Activated CD8-positive, alpha-beta memory T cell treated with anti-CD3 and anti-CD28 coated beads, Interleukin-2, amount 10 ng/mL, durations not matched to agents 7 days and 5 days (primary cell): ENCODE results near the gene TRIM33. TPM values are rescaled to one million over a fixed set of nuclear protein-coding genes. Genes with fewer than 3 reads are reported as not detected.

Source experiments
- ATAC-seq: fragments of 150-1000 bp; cut with Tn5 transposase; one replicate; pipeline ENCODE4 v1.10.0; 2021; ENCODE audit warnings: moderate library complexity
- CTCF ChIA-PET: fragments of 350-600 bp; sonication (Branson Sonifier 250); formaldehyde crosslinking; loops from one replicate; lab custom pipeline; 2021; ENCODE audit warnings: antibody characterized with exemption; lab: Charles Lee
- DNase-seq: peaks from one replicate; pipeline ENCODE4 v3.0.0-alpha.2; 2020
- H3K27ac Mint-ChIP-seq: one replicate; pipeline ENCODE4 v1.8.0; 2021; ENCODE audit warnings: mild to moderate bottlenecking, mixed read lengths
- H3K27me3 Mint-ChIP-seq: one replicate; pipeline ENCODE4 v1.8.0; 2021; ENCODE audit warnings: mixed read lengths
- H3K36me3 Mint-ChIP-seq: one replicate; pipeline ENCODE4 v1.8.0; 2021; ENCODE audit warnings: mild to moderate bottlenecking, mixed read lengths
- H3K4me1 Mint-ChIP-seq: one replicate; pipeline ENCODE4 v1.8.0; 2021; ENCODE audit warnings: mixed read lengths
- H3K4me3 Mint-ChIP-seq: one replicate; pipeline ENCODE4 v1.8.0; 2021; ENCODE audit warnings: mild to moderate bottlenecking, moderate library complexity, mixed read lengths
- H3K9me3 Mint-ChIP-seq: one replicate; pipeline ENCODE4 v1.8.0; 2022; ENCODE audit warnings: low read depth, mixed read lengths
- total RNA-seq, 2 experiments: library from RNA; stranded (reverse); gene quantifications; one replicate each; pipeline ENCODE4 v1.2.3, GENCODE V29; 2021

Gene TRIM33
- total RNA-seq, 2 experiments from 2014 or later: 39.0 to 40.1 TPM

DNA sequence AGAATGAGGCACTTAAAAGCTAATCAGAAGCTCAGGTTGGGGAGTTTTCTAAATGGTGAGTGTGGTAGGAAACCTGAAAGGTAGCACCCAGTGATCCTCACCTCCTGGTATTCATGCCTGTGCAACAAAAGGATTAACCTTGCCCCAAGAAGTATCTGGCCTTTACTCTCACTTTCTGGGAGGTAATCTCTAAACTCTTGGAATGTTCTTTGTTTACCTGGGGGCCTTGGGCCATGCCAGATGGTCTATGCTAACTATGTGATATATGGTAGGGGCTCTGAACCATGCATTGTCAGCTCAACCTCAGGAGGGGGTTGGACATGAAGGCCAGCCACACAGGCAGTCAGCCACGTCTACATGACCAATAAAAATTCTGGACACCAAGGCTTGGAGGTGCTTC, 24.4 kb upstream of the TRIM33 start:
- no peak overlapping the region for H3K4me3 Mint-ChIP-seq
- H3K9me3 Mint-ChIP-seq: no peaks in the 10 kb centered on the region
- DNase-seq (no peak), ATAC-seq (no peak)
- H3K36me3 Mint-ChIP-seq: no peaks in the 10 kb centered on the region
- H3K27me3 Mint-ChIP-seq: no peaks in the 10 kb centered on the region
- CTCF ChIA-PET: no interaction called here
- H3K27ac Mint-ChIP-seq: no peak overlapping the region
- no peaks in the 10 kb centered on the region for H3K4me1 Mint-ChIP-seq

DNA sequence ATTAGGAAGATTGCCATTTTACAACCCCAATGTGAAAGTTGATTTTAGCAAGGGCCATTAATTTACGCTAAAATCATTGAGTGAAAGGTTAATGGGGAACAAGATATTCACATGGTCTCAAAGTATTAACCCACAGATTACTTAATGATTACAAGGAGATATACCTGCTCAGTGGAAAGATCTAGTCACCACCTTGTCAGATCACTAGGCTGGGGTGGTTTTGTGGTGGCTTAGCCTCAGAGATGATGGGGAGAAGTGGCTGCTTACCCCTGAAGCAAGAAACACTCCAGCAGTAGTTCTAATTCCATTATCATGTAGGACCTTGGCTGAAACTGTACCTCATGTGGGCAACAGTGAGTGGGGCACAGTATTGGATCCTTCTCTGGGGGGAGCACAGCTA, 20.1 kb upstream of the TRIM33 start:
- no peaks in the 10 kb centered on the region for H3K9me3 Mint-ChIP-seq
- no peaks in the 10 kb centered on the region for H3K36me3 Mint-ChIP-seq
- no peak overlapping the region for H3K27ac Mint-ChIP-seq
- DNase-seq (peak; percentile 44), ATAC-seq (no peak)
- no peak overlapping the region for H3K4me3 Mint-ChIP-seq
- no peaks in the 10 kb centered on the region for H3K4me1 Mint-ChIP-seq
- H3K27me3 Mint-ChIP-seq: no peaks in the 10 kb centered on the region
- CTCF ChIA-PET: no interaction called here

DNA sequence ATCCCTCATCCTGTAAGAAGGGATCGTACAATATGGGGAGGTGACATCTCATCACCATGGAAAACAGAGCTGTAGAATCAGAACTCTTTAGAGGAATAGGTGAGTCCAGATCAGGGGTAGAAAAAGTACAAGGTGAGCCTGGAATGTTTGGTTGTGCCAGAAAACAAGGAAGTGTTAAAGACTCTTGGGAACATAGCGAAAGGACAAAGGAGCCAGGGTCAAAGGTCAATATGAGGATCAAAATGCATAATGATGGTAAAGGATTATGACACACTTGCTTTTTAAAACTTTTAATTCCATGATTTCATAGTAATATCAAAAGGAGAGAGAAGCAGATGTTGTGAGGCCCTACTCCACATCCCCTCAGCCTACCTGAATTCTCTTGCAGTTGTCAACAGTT, 19.2 kb upstream of the TRIM33 start:
- Mint-ChIP-seq H3K27ac (no peak overlapping the region), H3K36me3 (no peaks in the 10 kb centered on the region), H3K4me1 (no peaks in the 10 kb centered on the region), H3K27me3 (no peaks in the 10 kb centered on the region), H3K4me3 (no peak overlapping the region), H3K9me3 (no peaks in the 10 kb centered on the region)
- ATAC-seq (no peak), DNase-seq (no peak)
- CTCF ChIA-PET: no interaction called here

DNA sequence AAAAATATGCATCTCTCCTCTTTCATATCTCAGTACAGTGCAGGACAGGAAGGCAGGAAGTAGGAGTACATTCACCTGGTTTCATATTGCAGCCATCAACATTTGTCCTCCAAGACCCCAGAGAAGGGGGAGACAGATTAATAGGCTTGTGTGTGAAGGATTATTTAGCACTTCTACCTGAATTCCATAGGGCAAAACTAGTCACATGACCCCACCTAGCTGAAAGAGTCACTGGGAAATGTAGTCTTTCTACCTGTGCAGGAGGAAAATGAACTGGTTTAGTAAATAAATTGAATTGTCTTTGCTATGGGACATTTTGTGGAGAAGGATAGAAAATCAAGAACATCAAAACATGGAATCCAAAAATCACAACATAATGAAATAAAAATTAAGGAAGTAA, 13.9 kb upstream of the TRIM33 start:
- Mint-ChIP-seq H3K4me1 (peaks cover 2% of the 10 kb centered on the region), H3K36me3 (no peaks in the 10 kb centered on the region), H3K4me3 (no peak overlapping the region), H3K27ac (no peak overlapping the region), H3K27me3 (peaks cover 10% of the 10 kb centered on the region), H3K9me3 (no peaks in the 10 kb centered on the region)
- ATAC-seq: no peak
- DNase-seq: no peak
- CTCF ChIA-PET: no interaction called here

DNA sequence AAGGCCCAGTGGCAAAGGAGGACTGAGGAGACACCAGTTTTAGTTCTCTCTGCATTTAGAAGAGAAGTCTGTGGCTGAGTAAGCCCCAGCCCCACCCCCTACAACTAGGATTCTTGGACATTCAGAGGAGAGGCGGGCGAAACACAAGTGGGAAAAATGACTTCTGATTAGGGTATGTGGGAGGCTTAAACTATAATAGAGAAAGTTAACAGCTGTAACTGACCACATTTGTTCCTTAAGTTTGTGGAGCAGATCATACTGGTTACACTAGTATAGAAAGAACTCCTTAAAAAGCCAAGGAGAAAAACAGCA, 11.2 kb upstream of the TRIM33 start:
- peaks cover 14% of the 10 kb centered on the region for H3K27me3 Mint-ChIP-seq
- no peak overlapping the region for H3K4me3 Mint-ChIP-seq
- no peak for DNase-seq
- CTCF ChIA-PET: no interaction called here
- no peak overlapping the region for H3K27ac Mint-ChIP-seq
- no peaks in the 10 kb centered on the region for H3K9me3 Mint-ChIP-seq
- no peak for ATAC-seq
- peaks cover 2% of the 10 kb centered on the region for H3K4me1 Mint-ChIP-seq
- H3K36me3 Mint-ChIP-seq: no peaks in the 10 kb centered on the region

DNA sequence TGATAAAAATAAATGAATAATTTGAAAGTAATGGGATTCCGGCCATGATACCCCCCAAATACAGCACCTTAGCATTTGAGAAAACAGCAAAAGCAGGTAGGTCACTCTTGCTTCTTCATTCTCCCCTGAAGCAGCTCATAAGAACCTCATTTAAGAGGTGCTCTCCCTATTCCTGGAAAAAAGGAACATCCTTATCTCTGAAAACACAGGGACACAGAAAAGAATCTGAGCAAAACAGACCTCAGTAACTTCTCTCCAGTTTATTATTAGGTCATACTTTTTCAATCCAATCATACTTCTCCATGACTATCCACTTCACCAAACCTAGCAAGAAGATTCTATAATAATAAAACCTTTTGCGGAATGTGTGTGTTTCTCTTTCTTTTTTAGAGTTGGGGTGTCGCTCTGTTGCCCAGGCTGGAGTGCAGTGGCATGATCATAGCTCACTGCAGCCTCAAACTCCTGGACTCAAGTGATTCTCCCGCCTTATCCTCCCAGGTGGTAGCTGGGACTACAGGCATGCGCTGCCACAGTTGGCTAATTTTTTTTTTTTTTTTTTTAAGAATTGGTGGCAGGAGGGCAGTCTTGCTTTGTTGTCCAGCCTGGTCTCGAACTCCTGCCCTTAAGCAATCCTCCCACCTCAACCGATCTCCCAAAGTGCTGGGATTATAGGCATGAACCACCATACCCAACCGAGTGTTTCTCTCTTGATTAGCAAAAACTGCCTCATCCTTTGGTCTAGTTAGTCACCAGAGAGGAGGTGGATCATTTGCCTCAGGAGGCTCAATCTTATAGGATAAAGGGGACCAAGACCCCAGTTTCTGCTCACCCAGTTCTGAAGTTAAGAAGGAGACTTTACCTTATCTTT, 10.6 kb upstream of the TRIM33 start:
- Mint-ChIP-seq H3K4me1 (peaks cover 2% of the 10 kb centered on the region), H3K4me3 (no peak overlapping the region), H3K36me3 (no peaks in the 10 kb centered on the region), H3K27ac (no peak overlapping the region), H3K27me3 (peaks cover 14% of the 10 kb centered on the region), H3K9me3 (no peaks in the 10 kb centered on the region)
- ATAC-seq: no peak
- no peak for DNase-seq
- CTCF ChIA-PET: no interaction called here

DNA sequence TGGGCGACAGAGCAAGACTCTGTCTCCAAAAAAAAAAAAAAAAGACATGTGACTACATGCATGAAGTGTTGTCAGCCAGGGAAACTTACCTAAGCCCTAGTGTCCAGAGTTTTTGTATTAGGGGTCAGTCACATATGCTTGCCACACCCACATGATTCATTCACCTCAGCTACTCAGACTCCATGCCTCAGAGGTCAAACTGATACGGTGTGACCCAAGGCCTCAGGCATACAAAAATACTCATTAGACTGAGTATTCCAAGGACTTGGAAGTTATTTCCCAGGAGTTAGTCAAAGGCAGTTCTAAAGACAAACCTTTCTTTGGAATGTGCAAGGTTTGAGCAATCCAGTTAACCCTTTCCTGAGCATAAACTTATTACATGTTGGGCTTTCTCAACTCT, 6.3 kb upstream of the TRIM33 start:
- no peak overlapping the region for H3K4me3 Mint-ChIP-seq
- CTCF ChIA-PET: no interaction called here
- H3K27me3 Mint-ChIP-seq: peaks cover 13% of the 10 kb centered on the region
- H3K27ac Mint-ChIP-seq: no peak overlapping the region
- DNase-seq: no peak
- H3K9me3 Mint-ChIP-seq: no peaks in the 10 kb centered on the region
- peaks cover 2% of the 10 kb centered on the region for H3K36me3 Mint-ChIP-seq
- no peak for ATAC-seq
- H3K4me1 Mint-ChIP-seq: peaks cover 7% of the 10 kb centered on the region

DNA sequence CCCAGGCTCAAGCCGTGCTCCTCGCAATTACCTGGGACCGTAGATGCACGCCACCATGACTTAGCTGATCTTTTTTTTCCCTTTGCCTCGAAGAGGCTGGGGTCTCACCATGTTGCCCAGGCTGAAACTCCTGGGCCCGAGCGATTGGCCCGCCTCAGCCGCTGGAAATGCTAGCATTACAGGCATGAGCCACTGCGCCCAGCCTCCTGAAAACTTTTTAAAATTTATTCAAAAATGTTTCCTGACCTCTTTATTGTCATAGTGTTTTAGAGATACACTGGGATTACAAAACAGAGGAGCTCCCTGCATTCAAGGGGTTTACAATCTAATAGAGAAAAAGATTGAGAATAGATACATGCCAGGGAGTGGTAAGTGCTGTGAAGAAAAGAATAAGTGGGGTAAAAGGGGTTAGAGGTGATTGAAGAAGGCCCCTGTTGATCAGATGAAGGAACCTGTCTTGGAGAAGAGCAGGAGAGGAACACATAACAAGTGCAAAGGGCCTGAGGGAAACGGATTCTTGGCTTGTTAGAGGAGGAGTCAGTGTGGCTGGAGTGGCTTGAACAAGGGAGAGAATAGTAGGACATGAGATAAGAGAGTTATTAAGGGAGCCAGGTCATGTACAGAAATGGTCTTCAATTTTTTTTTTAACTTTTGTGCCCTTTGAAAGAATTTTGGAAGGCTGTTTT, 1.7 kb upstream of the TRIM33 start:
- H3K27ac Mint-ChIP-seq: peak overlapping the region; percentile 98
- CTCF ChIA-PET: interaction anchor here (0.9 to 1.5 kb wide), 6 partner anchors 30 to 203 kb away, joined by 3 to 4 read pairs (median 3); no protein-coding TSS in a partner anchor

DNA sequence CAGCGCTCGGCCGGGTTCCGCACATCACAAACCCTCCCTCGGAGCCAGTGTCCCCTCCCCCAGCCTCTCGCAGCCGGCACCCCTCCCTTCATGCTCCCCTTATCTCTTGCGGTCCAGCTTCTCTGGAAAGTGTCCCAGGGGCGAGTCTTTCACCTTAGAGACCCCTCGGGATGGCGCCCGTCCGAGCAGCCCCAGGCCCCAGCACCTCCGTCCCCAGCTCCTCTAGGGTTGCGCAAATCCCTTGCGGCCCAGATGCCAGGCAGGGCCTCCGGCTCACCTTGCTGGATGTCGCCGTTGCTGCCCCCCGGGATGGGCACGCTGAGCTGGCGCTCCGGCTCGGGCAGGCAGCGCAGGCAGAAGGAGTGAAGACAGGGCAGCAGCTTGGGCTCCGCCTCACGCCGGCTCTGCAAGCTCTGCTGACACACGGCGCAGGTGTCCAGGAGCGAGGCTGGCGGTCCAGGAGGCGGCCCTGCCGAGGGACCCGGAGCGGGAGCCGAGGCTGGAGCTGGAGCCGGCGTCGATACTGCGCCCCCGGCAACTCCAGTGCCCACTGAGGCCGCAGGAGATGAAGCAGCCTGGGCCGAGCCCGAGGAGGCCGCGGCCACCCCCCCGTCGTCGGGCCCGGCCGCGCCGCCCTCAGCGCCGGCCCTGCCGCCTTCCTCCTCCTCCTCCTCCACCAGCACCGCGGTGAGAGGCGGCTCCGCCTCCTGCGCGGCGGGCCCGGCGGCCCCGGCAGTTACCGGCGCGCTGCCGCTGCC, 550 bp downstream of the TRIM33 start:
- peak overlapping the region; percentile 95 for H3K4me3 Mint-ChIP-seq
- CTCF ChIA-PET: interaction anchor here (0.6 to 2.0 kb wide), 2 partner anchors 10 to 169 kb away, joined by 3 to 5 read pairs; no protein-coding TSS in a partner anchor
- H3K9me3 Mint-ChIP-seq: no peaks in the 10 kb centered on the region
- ATAC-seq (peak; percentile 72), DNase-seq (peak; percentile 65)
- H3K27me3 Mint-ChIP-seq: no peaks in the 10 kb centered on the region
- H3K27ac Mint-ChIP-seq: peak overlapping the region; percentile 67
- H3K4me1 Mint-ChIP-seq: peaks cover 50% of the 10 kb centered on the region
- H3K36me3 Mint-ChIP-seq: peaks cover 24% of the 10 kb centered on the region

More for the DNA sequence above, 1.7 kb upstream of the TRIM33 start:
- peak overlapping the region; percentile 95 for H3K4me3 Mint-ChIP-seq
- DNase-seq: no peak
- peaks cover 32% of the 10 kb centered on the region for H3K4me1 Mint-ChIP-seq
- H3K9me3 Mint-ChIP-seq: no peaks in the 10 kb centered on the region
- no peaks in the 10 kb centered on the region for H3K27me3 Mint-ChIP-seq
- H3K36me3 Mint-ChIP-seq: peaks cover 9% of the 10 kb centered on the region
- ATAC-seq: no peak

DNA sequence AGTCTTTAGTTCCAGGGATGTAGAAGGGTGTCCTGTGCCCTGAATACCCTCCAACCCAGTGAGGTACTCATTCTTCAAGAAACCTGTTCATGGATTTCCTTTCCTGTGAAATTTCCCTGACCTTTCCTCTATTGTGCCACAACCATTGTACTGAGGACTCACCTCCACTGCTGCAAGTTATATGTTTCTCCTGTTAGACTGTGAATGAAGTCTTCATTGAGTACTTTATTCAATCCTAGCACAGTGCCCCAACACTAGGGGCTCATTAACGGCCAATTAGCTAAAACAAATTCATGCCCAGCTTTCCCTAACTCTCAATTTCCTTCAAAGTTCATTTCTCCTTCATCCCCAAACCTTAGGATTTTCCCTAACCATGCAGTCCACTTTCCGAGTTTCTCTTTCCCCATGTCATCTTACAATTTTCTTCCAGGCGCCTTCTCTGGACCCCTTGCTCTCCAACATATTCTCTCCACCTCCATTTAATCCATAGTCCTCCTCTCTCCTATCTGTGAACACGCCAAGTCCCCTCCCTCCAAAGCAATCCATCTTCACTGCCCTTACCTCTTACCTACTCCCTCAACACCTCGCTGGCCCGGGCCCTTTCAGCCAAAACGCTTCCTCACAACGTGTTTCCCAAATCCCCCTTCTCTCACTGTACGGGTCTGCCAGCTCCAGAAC, 1.3 kb downstream of the TRIM33 start:
- peaks cover 58% of the 10 kb centered on the region for H3K4me1 Mint-ChIP-seq
- peaks cover 29% of the 10 kb centered on the region for H3K36me3 Mint-ChIP-seq
- H3K4me3 Mint-ChIP-seq: peak overlapping the region; percentile 85
- CTCF ChIA-PET: interaction anchor here (2.0 kb wide), 1 partner anchor 9 kb away, joined by 5 read pairs; no protein-coding TSS in a partner anchor
- H3K27ac Mint-ChIP-seq: peak overlapping the region; percentile 67
- ATAC-seq: no peak
- no peaks in the 10 kb centered on the region for H3K27me3 Mint-ChIP-seq
- DNase-seq: no peak
- H3K9me3 Mint-ChIP-seq: no peaks in the 10 kb centered on the region

DNA sequence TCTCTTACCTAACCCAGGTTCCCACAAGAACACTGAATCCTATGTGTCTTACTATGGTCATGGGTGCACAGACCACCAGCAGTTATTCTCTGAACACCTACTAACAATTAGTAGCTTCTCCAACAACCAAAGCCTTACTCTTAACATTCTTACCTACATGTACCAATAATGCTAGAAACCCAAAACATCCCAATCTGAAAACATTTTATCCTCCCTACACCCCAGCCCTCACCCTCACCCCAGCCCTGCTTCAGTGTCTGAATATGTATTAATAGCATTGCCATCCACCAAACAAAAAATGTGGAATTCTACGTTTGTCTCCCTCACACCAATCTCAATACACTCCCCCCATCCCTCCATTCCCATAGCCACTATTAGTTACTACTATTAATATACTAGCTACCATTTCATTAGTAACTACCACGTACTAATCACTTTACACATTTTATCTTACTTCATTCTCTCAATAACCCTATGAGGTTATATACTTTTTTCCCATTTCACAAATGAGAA, 2.6 kb downstream of the TRIM33 start:
- H3K9me3 Mint-ChIP-seq: no peaks in the 10 kb centered on the region
- peaks cover 69% of the 10 kb centered on the region for H3K4me1 Mint-ChIP-seq
- DNase-seq (no peak), ATAC-seq (no peak)
- H3K36me3 Mint-ChIP-seq: peaks cover 31% of the 10 kb centered on the region
- CTCF ChIA-PET: no interaction called here
- H3K27me3 Mint-ChIP-seq: no peaks in the 10 kb centered on the region
- H3K27ac Mint-ChIP-seq: peak overlapping the region; percentile 26
- H3K4me3 Mint-ChIP-seq: peak overlapping the region; percentile 85

DNA sequence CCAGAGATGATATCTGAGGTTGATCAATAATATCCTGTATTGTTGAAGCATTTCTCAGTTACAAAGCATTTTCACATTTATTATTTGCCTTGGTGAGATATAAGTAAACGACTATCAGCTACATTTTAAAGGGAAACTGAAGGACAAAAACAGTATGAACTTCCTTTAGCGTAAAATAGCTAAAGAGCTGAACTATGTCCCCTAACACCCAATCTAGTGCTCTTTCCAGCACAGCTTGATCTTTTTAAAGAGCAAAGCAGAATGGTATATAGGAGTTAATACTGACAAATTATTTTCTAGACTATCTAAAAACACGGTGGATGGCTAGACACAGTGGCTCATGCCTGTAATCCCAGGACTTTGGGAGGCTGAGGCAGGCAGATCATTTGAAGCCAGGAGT, 3.5 kb downstream of the TRIM33 start:
- H3K4me3 Mint-ChIP-seq: no peak overlapping the region
- ATAC-seq (no peak), DNase-seq (no peak)
- H3K4me1 Mint-ChIP-seq: peaks cover 65% of the 10 kb centered on the region
- H3K27ac Mint-ChIP-seq: peak overlapping the region; percentile 24
- CTCF ChIA-PET: no interaction called here
- H3K36me3 Mint-ChIP-seq: peaks cover 29% of the 10 kb centered on the region
- no peaks in the 10 kb centered on the region for H3K27me3 Mint-ChIP-seq
- no peaks in the 10 kb centered on the region for H3K9me3 Mint-ChIP-seq

DNA sequence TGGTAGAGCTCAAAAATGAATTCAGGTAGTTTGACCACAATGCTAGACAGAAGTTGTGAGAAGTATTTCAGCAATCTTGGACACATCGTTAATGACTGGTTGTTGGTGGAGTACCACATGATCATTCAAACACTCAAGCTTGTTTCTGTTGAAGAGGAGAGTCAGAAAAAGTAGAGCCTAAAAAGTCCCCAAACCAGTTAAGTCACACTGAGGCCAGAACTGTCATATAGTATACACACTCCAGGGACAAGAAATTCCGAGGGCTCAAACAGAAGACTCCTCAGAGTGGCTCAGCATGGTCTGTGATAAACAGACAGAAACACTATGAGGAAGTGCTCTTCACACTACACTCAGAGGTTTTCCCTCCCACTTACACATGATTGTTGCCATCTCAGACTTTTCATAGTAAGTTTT, 5.8 kb downstream of the TRIM33 start:
- Mint-ChIP-seq H3K27me3 (no peaks in the 10 kb centered on the region), H3K36me3 (peaks cover 36% of the 10 kb centered on the region), H3K4me3 (no peak overlapping the region), H3K4me1 (peaks cover 64% of the 10 kb centered on the region), H3K27ac (peak overlapping the region; percentile 9), H3K9me3 (no peaks in the 10 kb centered on the region)
- DNase-seq (no peak), ATAC-seq (peak; percentile 14)
- CTCF ChIA-PET: no interaction called here
